ENCODE results near the gene SGCD. TPM values are rescaled to one million over a fixed set of nuclear protein-coding genes. Genes with fewer than 3 reads are reported as not detected.

The SGCD gene
- polyA plus RNA-seq, 1 experiment: 25.2 TPM

DNA sequence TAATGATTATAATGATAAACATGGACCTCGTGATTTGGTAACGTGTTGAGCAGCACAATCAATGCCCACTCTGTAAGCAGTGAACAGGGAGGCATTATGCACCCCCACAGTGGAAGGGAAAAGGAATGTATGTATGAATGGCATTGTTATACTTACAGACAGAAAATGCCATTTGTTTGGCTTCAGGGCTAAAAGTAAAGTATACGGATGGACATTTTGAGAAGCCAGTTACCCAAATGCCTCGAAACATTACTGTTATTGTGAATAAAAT is 262.9 kb downstream of the SGCD start:
- Histone ChIP-seq H3K27ac (ENCODE audit: low read depth, low read length) (no peak overlapping the region), H3K27me3 (ENCODE audit: control insufficient read depth, insufficient read depth, low read length) (no peaks in the 10 kb centered on the region), H3K4me3 (ENCODE audit: low read depth, low read length) (no peak overlapping the region), H3K9me3 (ENCODE audit: control insufficient read depth, insufficient read depth, low read length) (no peaks in the 10 kb centered on the region)
- POLR2A ChIA-PET: no interaction called here
- TF ChIP-seq, protein P1, sequence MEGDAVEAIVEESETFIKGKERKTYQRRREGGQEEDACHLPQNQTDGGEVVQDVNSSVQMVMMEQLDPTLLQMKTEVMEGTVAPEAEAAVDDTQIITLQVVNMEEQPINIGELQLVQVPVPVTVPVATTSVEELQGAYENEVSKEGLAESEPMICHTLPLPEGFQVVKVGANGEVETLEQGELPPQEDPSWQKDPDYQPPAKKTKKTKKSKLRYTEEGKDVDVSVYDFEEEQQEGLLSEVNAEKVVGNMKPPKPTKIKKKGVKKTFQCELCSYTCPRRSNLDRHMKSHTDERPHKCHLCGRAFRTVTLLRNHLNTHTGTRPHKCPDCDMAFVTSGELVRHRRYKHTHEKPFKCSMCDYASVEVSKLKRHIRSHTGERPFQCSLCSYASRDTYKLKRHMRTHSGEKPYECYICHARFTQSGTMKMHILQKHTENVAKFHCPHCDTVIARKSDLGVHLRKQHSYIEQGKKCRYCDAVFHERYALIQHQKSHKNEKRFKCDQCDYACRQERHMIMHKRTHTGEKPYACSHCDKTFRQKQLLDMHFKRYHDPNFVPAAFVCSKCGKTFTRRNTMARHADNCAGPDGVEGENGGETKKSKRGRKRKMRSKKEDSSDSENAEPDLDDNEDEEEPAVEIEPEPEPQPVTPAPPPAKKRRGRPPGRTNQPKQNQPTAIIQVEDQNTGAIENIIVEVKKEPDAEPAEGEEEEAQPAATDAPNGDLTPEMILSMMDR (IDR thresholded peaks at IDR 0.05; ENCODE audit: low read depth, low read length): no peak
- no peak for DNase-seq (ENCODE audit: low read depth, low spot score)
- CTCF ChIA-PET: no interaction called here

DNA sequence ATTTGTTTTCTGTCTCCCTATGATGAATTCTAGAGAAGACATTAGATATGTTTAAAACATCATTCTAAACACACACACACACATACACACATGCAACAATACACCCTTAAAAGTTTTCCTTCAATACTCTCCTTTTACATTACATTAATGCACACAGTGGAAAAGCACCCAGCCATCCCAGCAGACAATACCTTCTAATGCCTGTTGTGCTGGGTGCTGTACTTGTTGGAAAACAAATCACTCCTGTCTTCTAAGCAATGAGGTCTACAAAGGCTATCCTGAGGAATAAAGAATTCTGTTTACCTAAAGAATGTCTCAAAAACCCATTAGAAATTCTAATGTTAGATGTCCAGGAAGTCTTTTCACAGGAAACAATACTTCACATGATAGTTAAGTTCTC is 264.0 kb downstream of the SGCD start:
- Histone ChIP-seq H3K9me3 (ENCODE audit: control insufficient read depth, insufficient read depth, low read length) (no peaks in the 10 kb centered on the region), H3K27ac (ENCODE audit: low read depth, low read length) (no peak overlapping the region), H3K27me3 (ENCODE audit: control insufficient read depth, insufficient read depth, low read length) (no peaks in the 10 kb centered on the region), H3K4me3 (ENCODE audit: low read depth, low read length) (no peak overlapping the region)
- ChIA-PET CTCF (no interaction called here), POLR2A (no interaction called here)
- TF ChIP-seq, protein P1 (IDR thresholded peaks at IDR 0.05; ENCODE audit: low read depth, low read length): no peak
- no peak for DNase-seq (ENCODE audit: low read depth, low spot score)

- no peak overlapping the region for H3K4me3 ChIP-seq (ENCODE audit: low read depth, low read length)
- no peak overlapping the region for H3K27ac ChIP-seq (ENCODE audit: low read depth, low read length)
- ChIA-PET CTCF (no interaction called here), POLR2A (no interaction called here)
- TF ChIP-seq, protein P1 (IDR thresholded peaks at IDR 0.05; ENCODE audit: low read depth, low read length): no peak
- no peaks in the 10 kb centered on the region for H3K27me3 ChIP-seq (ENCODE audit: control insufficient read depth, insufficient read depth, low read length)
- no peaks in the 10 kb centered on the region for H3K9me3 ChIP-seq (ENCODE audit: control insufficient read depth, insufficient read depth, low read length)
- no peak for DNase-seq (ENCODE audit: low read depth, low spot score)
Observed at GRCh38 chr5:156591631-156592030, 264.7 kb downstream of the SGCD start.

GRCh38 chr5:156593546-156593945 is 266.6 kb downstream of the SGCD start:
- TF ChIP-seq, protein P1 (IDR thresholded peaks at IDR 0.05; ENCODE audit: low read depth, low read length): no peak
- POLR2A ChIA-PET: no interaction called here
- Histone ChIP-seq H3K4me3 (ENCODE audit: low read depth, low read length) (no peak overlapping the region), H3K27me3 (ENCODE audit: control insufficient read depth, insufficient read depth, low read length) (no peaks in the 10 kb centered on the region), H3K27ac (ENCODE audit: low read depth, low read length) (no peak overlapping the region), H3K9me3 (ENCODE audit: control insufficient read depth, insufficient read depth, low read length) (no peaks in the 10 kb centered on the region)
- DNase-seq (ENCODE audit: low read depth, low spot score): no peak
- CTCF ChIA-PET: no interaction called here

DNA sequence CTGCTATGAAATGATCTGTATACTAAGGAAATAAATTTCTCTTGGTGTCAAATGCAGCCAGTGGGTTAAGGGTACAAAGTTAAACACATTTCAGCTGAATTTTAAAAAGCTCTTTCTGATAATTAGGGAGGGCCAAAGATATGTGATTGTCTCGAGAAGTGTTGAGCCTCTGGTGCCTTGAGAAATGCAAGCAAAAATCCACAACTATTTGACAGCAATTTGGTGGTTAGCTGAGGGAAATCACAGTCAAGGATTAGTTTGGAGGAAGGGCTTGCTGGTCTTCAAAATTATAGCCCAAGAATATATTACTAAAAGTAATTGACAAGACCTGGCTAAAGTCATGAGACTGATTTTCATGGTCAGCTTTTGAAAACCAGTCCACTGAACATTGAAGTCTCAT is 267.4 kb downstream of the SGCD start:
- CTCF ChIA-PET: no interaction called here
- Histone ChIP-seq H3K27ac (ENCODE audit: low read depth, low read length) (no peak overlapping the region), H3K27me3 (ENCODE audit: control insufficient read depth, insufficient read depth, low read length) (no peaks in the 10 kb centered on the region), H3K4me3 (ENCODE audit: low read depth, low read length) (no peak overlapping the region), H3K9me3 (ENCODE audit: control insufficient read depth, insufficient read depth, low read length) (no peaks in the 10 kb centered on the region)
- TF ChIP-seq, protein P1 (IDR thresholded peaks at IDR 0.05; ENCODE audit: low read depth, low read length): no peak
- POLR2A ChIA-PET: no interaction called here
- DNase-seq (ENCODE audit: low read depth, low spot score): no peak
